Mesodermal cell (in vitro differentiated cells): ENCODE data around the gene MAEA.

ENCODE experiments used
- H3K27ac ChIP-seq: 2 replicates; pipeline ENCODE4 v1.7.0; 2013; ENCODE audit warnings: mild to moderate bottlenecking, low read depth, low read length, moderate library complexity; ENCODE audit not compliant: severe bottlenecking
- H3K36me3 ChIP-seq: 2 replicates; pipeline ENCODE4 v1.7.1; 2013; ENCODE audit warnings: mild to moderate bottlenecking, low read length, moderate library complexity; ENCODE audit not compliant: control insufficient read depth, insufficient read depth
- H3K4me1 ChIP-seq: one replicate; pipeline ENCODE4 v1.7.1; 2013; ENCODE audit warnings: mild to moderate bottlenecking, low read length; ENCODE audit not compliant: insufficient read depth, control insufficient read depth, poor library complexity, severe bottlenecking
- H3K4me3 ChIP-seq: 2 replicates; pipeline ENCODE4 v1.7.0; 2013; ENCODE audit warnings: low read length, control low read depth, mild to moderate bottlenecking; ENCODE audit not compliant: insufficient read depth, poor library complexity, severe bottlenecking; ENCODE audit errors: extremely low read depth
- H3K9me3 ChIP-seq: 2 replicates; pipeline ENCODE4 v1.7.1; 2013; ENCODE audit warnings: mild to moderate bottlenecking, low read length, moderate library complexity; ENCODE audit not compliant: control insufficient read depth
- WGBS, 2 experiments: methylation state at CpG; one replicate each; pipeline ENCODE4 v1.1.5; 2013; ENCODE audit warnings: missing lambda C conversion rate in 2 of 2; ENCODE audit not compliant: insufficient coverage in 2 of 2; 5-methylcytosine and 5-hydroxymethylcytosine counted together

MAEA gene

GRCh38 chr4:1305261-1305711, 15.6 kb downstream of the MAEA start:
- no peak overlapping the region for H3K4me3 ChIP-seq
- no peak overlapping the region for H3K27ac ChIP-seq
- WGBS, 2 experiments: 93 to 94% methylated on average over 12 of the region's 13 CpGs
- no peaks in the 10 kb centered on the region for H3K9me3 ChIP-seq
- H3K4me1 ChIP-seq: peaks cover 28% of the 10 kb centered on the region
- H3K36me3 ChIP-seq: peaks cover 73% of the 10 kb centered on the region

- H3K9me3 ChIP-seq: no peaks in the 10 kb centered on the region
- H3K4me3 ChIP-seq: no peak overlapping the region
- peaks cover 66% of the 10 kb centered on the region for H3K36me3 ChIP-seq
- H3K4me1 ChIP-seq: peaks cover 28% of the 10 kb centered on the region
- WGBS, 2 experiments: 87 to 90% methylated on average over 15 to 17 of the region's 17 CpGs
- H3K27ac ChIP-seq: no peak overlapping the region
Measured at GRCh38 chr4:1305781-1306455, 16.2 kb downstream of the MAEA start.

- Histone ChIP-seq H3K4me3 (no peak overlapping the region), H3K36me3 (peaks cover 67% of the 10 kb centered on the region), H3K27ac (peak overlapping the region; percentile 94), H3K9me3 (no peaks in the 10 kb centered on the region), H3K4me1 (peaks cover 28% of the 10 kb centered on the region)
- 95 to 98% methylated on average over 33 of the region's 34 CpGs for WGBS, 2 experiments
Measured at GRCh38 chr4:1307951-1308735, 18.5 kb downstream of the MAEA start.

GRCh38 chr4:1309261-1310010, 19.7 kb downstream of the MAEA start:
- WGBS, 2 experiments: 7 to 14% methylated on average over 28 to 32 of the region's 36 CpGs
- H3K4me1 ChIP-seq: peaks cover 28% of the 10 kb centered on the region
- peak overlapping the region; percentile 94 for H3K27ac ChIP-seq
- peaks cover 68% of the 10 kb centered on the region for H3K36me3 ChIP-seq
- peak overlapping the region; percentile 28 for H3K4me3 ChIP-seq
- no peaks in the 10 kb centered on the region for H3K9me3 ChIP-seq

GRCh38 chr4:1310031-1310795, 20.5 kb downstream of the MAEA start:
- peak overlapping the region; percentile 94 for H3K27ac ChIP-seq
- H3K4me3 ChIP-seq: peak overlapping the region; percentile 28
- no peaks in the 10 kb centered on the region for H3K9me3 ChIP-seq
- peaks cover 68% of the 10 kb centered on the region for H3K36me3 ChIP-seq
- WGBS, 2 experiments: 90 to 94% methylated on average over 31 to 32 of the region's 32 CpGs
- H3K4me1 ChIP-seq: peaks cover 28% of the 10 kb centered on the region

- 96 to 97% methylated on average over 48 to 49 of the region's 49 CpGs for WGBS, 2 experiments
- Histone ChIP-seq H3K4me1 (peaks cover 28% of the 10 kb centered on the region), H3K9me3 (no peaks in the 10 kb centered on the region), H3K27ac (no peak overlapping the region), H3K4me3 (no peak overlapping the region), H3K36me3 (peaks cover 68% of the 10 kb centered on the region)
Measured at GRCh38 chr4:1310796-1311631, 21.3 kb downstream of the MAEA start.

- H3K27ac ChIP-seq: no peak overlapping the region
- 97 to 98% methylated on average over 20 of the region's 20 CpGs for WGBS, 2 experiments
- peaks cover 67% of the 10 kb centered on the region for H3K36me3 ChIP-seq
- no peaks in the 10 kb centered on the region for H3K9me3 ChIP-seq
- no peak overlapping the region for H3K4me3 ChIP-seq
- peaks cover 25% of the 10 kb centered on the region for H3K4me1 ChIP-seq
Measured at GRCh38 chr4:1312821-1313640, 23.3 kb downstream of the MAEA start.

GRCh38 chr4:1315306-1315705, 25.6 kb downstream of the MAEA start:
- no peaks in the 10 kb centered on the region for H3K9me3 ChIP-seq
- H3K27ac ChIP-seq: no peak overlapping the region
- no peak overlapping the region for H3K4me3 ChIP-seq
- 96 to 97% methylated on average over 22 to 26 of the region's 28 CpGs for whole genome bisulfite sequencing, 2 experiments
- peaks cover 10% of the 10 kb centered on the region for H3K4me1 ChIP-seq
- peaks cover 87% of the 10 kb centered on the region for H3K36me3 ChIP-seq

- Histone ChIP-seq H3K9me3 (no peaks in the 10 kb centered on the region), H3K27ac (no peak overlapping the region), H3K36me3 (peaks cover 92% of the 10 kb centered on the region), H3K4me1 (peaks cover 4% of the 10 kb centered on the region), H3K4me3 (no peak overlapping the region)
- 93 to 95% methylated on average over 20 to 24 of the region's 27 CpGs for WGBS, 2 experiments
Measured at GRCh38 chr4:1315836-1316536, 26.3 kb downstream of the MAEA start.
